NCI-H2081 treated with DMSO at 0.1 percent for 48 hours (cell line): ENCODE results near the gene NAP1L5.

Experiments used
- DNase-seq: peaks from one replicate; lab custom pipeline; 2025; lab: John Stamatoyannopoulos, UW

NAP1L5 gene

DNA sequence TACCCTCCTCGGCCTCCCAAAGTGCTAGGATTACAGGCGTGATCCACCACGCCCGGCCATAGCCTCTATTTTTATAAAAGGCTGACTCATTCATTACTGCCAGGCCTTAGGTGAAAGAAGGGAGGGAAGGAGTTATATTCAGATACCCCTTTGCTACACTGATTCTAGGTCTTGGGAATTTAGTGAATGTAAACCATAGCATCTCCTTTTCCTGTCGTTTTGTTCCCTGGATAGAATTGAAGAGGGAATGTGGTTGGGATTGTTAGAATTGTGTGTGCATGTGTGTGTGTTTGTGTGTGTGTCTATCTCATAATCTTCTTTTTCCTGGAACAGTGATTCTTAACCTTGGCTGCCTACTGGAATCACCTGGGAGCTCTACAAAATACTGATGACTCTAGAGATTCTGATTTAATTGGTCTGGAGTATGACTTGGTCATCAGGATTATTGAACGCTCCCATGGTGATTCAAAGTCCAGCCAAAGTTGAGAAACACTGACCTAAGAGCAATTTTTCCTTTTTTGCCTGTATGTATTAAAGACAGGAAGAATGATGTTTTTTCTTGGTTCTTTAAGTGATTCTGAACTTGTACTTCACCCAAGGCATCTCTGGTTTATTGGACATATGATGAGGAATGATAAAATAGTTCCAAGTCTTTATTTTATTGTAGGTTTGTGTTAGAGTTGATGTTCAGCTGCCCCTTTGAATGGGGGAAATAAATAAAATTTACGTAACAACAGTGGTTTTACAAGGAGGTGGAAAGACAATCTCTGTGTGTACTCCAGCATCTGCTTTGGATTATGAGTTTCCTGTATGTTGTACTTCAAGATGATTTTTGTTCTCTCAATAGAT lies 37.0 kb downstream of the NAP1L5 start:
- no peak for DNase-seq

DNA sequence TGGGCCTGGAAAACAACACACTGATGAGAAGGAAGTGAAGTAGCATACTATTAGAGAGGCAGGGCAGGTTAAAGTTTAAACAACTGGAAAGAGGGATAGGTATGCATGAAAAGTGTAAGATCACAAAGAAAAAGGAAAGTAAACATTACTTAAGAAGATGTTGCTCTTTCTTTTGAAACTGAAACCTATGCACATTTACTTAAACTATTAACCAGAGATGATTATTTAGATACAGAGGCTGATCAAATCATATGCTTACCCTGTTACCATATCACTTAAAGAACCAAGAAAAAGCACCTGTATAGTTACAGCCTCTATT lies 37.8 kb downstream of the NAP1L5 start:
- DNase-seq = no peak

DNA sequence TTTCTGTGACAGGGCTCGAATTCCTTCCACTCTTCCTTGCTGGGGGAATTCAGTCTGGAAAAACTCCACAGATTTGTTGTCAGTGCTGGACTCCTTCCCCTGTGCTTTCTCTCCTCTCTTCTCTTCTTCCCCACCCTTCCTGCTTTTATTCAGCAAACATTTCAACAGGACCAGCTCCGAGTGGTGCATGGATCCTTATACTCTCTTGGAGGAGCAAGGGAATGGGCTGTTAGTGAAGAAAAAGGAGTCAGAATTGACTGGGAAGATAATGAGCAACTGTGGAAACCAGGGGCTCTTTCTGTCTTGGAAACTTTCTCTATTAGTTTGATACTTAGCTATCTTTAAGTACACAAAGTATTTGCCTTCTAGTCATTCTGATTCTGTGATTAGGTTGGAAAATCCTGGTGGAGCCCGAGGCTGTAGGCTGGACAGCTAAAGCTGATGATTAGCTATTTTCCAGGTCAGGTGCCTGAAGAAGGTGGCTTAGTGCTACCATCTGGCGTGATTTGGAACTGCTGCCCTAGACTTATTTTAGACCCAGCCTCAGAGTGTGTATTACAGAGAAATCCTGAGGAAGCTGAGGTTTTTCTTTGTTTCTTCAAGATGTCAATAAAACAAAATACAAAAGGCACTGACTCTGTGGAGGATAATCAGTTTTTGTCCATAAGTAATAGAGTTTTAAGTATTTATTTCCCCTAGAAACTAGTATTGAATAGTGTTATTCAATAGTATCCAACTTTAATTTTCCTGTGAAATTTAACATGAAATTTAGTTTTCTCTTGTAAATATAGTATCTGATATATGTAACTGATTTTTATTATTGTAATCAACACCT lies 38.4 kb downstream of the NAP1L5 start:
- DNase-seq = no peak

DNA sequence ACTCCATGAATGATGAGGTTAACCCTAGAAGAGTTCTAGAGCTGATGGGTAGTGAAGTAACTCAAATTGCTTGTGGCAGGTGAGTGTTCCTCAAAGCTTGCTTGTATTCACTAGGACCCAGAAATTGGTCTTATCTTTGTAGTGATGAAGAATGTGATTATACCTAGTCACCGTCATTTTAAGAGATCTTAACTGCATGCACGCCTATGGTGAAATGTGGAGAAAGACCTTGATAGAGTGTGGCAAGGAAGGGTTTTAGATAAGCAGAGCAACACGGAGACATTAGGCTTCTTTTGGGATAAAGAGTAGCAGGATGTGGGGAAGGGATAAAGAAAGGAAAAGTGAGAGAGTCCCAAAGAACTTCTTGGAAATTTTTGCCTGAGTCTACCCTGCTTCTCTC lies 42.4 kb downstream of the NAP1L5 start:
- no peak for DNase-seq

DNA sequence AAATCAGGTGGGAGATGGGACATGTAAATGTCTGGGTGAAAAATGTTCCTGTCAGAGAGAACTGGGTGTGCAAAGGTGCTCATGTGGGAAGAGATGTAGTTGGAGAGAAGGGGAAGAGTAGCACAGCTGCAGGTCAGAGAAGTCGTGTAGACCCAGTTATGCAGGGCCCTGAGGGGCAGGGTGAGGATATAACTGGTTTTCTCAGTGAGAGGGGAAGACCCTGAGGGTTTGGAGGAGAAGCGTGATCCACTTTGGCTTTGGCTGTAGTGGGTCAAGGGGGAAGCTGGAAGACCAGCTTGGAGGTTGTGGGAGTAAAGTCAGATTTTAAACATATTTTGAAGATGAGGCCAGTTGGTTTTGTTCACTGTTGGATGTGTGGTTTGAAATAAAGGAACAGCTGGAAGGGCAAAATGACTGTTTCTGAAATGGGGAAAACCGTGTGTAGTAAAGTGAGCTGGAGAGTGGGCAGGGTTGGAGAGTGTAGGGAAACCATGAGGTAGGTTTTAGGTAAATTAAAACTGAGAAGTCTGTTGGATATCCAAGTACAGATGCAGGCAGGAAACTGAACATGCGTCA lies 44.2 kb downstream of the NAP1L5 start:
- DNase-seq = no peak

DNA sequence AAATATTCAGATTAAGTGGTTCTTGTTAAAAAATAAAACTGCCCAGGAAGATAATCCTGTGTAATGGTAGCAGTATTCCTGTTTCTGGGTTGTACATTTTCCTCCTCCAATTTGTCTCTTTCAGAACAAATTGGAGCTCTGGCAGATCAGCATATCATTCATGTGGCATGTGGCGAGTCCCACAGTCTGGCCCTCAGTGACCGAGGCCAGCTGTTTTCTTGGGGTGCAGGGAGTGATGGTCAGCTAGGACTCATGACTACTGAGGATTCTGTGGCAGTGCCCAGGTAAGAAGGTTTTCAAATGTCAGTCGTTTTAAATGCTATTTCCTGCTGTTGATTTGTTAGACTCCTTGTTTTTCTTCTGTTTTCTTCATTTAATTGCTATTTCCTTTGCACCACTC lies 47.9 kb downstream of the NAP1L5 start:
- DNase-seq = no peak

DNA sequence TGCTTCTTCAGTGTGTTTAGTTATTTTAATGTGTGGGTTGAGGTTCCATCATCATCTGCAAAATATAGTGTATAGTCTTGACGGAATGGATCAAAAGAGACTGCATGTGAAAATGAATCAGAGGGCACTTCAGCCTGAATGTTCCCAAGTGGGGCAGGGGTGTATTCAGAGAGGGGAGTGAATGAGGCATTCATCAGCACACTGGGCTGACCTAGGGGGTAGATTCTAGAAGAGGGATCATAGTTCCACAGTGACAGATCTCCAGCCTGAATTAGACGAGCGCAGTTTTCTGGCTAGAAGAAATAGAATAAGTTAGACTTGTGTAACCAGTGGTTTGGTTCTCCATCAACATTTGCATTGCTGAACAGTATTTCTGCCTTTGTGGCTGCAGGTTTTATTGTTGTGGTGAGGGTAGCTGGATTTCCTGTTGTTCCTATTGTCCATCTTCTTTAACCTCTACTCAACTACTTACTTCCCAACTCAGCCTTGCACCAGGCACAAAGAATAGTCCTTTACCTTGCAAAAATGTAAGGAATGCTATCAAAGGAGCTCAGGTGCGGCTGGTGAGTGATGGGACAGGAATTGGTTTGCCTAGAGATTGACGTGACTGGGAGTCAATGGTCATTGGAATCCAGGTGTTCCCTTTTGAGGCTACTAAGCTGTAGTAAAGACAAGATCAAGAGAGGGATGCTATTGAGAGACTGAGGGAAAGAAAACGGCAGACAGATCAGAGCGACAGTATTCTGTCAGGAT lies 50.9 kb downstream of the NAP1L5 start:
- DNase-seq = no peak

DNA sequence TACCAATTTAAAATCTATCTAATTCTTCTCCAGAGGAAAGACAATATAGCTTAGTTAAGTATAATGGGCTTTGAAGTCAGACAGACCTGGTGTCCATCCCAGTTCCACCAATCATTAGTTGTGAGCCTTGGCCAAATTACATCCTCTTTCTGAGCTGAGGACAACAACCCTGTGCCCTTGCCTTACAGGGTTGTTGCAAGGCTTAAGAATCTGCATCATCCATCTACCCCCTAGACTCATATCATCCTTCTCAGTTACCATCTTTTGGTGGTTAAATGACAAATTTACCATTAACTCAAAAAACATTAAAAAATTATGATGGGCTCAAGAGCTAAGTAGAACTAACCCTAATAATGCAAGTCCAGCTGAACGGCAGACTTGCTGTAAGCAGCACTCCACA lies 51.6 kb downstream of the NAP1L5 start:
- DNase-seq = no peak
